Ishikawa (cell line): Measurements from ENCODE around the gene GSE1.

Source experiments
- CEBPB ChIP-seq: IDR thresholded peaks from 2 replicates; pipeline ENCODE4 v1.6.1; 2012
- CREB1 ChIP-seq: IDR thresholded peaks from 2 replicates; pipeline ENCODE4 v1.6.1; 2012; ENCODE audit warnings: low read depth
- EGR1 ChIP-seq: IDR thresholded peaks from 2 replicates; pipeline ENCODE4 v1.6.1; 2012
- EP300 ChIP-seq: IDR thresholded peaks from 2 replicates; pipeline ENCODE4 v1.6.1; 2012; ENCODE audit warnings: borderline replicate concordance
- FOXM1 ChIP-seq: IDR thresholded peaks from 2 replicates; pipeline ENCODE4 v1.6.1; 2012; ENCODE audit warnings: low read depth, borderline replicate concordance
- MAX ChIP-seq: IDR thresholded peaks from 2 replicates; pipeline ENCODE4 v1.6.1; 2012
- NFIC ChIP-seq: IDR thresholded peaks from 2 replicates; pipeline ENCODE4 v1.6.1; 2012
- RAD21 ChIP-seq: IDR thresholded peaks from 2 replicates; pipeline ENCODE4 v1.6.1; 2012; ENCODE audit warnings: low read depth
- REST ChIP-seq: IDR thresholded peaks from 2 replicates; pipeline ENCODE4 v1.6.1; 2012; ENCODE audit warnings: low read depth, mild to moderate bottlenecking
- TAF1 ChIP-seq: IDR thresholded peaks from 2 replicates; pipeline ENCODE4 v1.6.1; 2012; ENCODE audit warnings: low read depth, mild to moderate bottlenecking
- TCF12 ChIP-seq: IDR thresholded peaks from 2 replicates; pipeline ENCODE4 v1.6.1; 2012; ENCODE audit warnings: low read depth
- TEAD4 ChIP-seq: IDR thresholded peaks from 2 replicates; pipeline ENCODE4 v1.6.1; 2012
- USF1 ChIP-seq: IDR thresholded peaks from 2 replicates; pipeline ENCODE4 v1.6.1; 2012
- YY1 ChIP-seq: IDR thresholded peaks from 2 replicates; pipeline ENCODE4 v1.6.1; 2012; ENCODE audit warnings: low read depth
- ZBTB7A ChIP-seq: IDR thresholded peaks from 2 replicates; pipeline ENCODE4 v1.6.1; 2012; ENCODE audit warnings: low read depth

GSE1 gene

GRCh38 chr16:85719605-85720301 lies 106.6 kb downstream of the GSE1 start:
- TF ChIP-seq CREB1, result no peak

GRCh38 chr16:85720302-85720637 lies 107.1 kb downstream of the GSE1 start:
- TF ChIP-seq TEAD4, result peak; percentile 10; the same call in 1 of the 2 replicates
- TF ChIP-seq EP300, result no peak

GRCh38 chr16:85722128-85722893 lies 109.2 kb downstream of the GSE1 start:
- TF ChIP-seq FOXM1 (no peak), EGR1 (no peak), MAX (no peak), REST (no peak), USF1 (no peak), TAF1 (no peak)

- TF ChIP-seq YY1, result no peak
- no peak for TF ChIP-seq RAD21
- TF ChIP-seq EGR1, result no peak
- no peak for TF ChIP-seq TAF1
- no peak for TF ChIP-seq NFIC
- no peak for TF ChIP-seq CREB1
- no peak for TF ChIP-seq TCF12
- TF ChIP-seq CEBPB, result no peak
- TF ChIP-seq USF1, result no peak
- TF ChIP-seq FOXM1, result no peak
- TF ChIP-seq REST, result no peak
- TF ChIP-seq EP300, result no peak
- TF ChIP-seq ZBTB7A, result no peak
- no peak for TF ChIP-seq TEAD4
- TF ChIP-seq MAX, result no peak
These were observed 111.2 kb downstream of the GSE1 start for GRCh38 chr16:85724126-85724879.

GRCh38 chr16:85724936-85725335 lies 111.8 kb downstream of the GSE1 start:
- TF ChIP-seq USF1 (no peak), YY1 (no peak), MAX (no peak), CEBPB (no peak), FOXM1 (no peak), NFIC (no peak), TEAD4 (no peak), TCF12 (no peak), EGR1 (no peak), REST (no peak), EP300 (no peak), ZBTB7A (no peak), TAF1 (no peak), RAD21 (no peak), CREB1 (no peak)
